CD4-positive, alpha-beta T cell treated with Interleukin-12 subunit alpha and Interleukin-12 subunit beta, for 1 hour (primary cell): ENCODE results near the gene CHRNA4.
A peak's percentile ranks its signal among the peaks of the same experiment; 100 is the strongest.

Experiments used
- DNase-seq: peaks from one replicate; pipeline ENCODE4 v3.0.0-alpha.2; 2020

Gene CHRNA4

DNA sequence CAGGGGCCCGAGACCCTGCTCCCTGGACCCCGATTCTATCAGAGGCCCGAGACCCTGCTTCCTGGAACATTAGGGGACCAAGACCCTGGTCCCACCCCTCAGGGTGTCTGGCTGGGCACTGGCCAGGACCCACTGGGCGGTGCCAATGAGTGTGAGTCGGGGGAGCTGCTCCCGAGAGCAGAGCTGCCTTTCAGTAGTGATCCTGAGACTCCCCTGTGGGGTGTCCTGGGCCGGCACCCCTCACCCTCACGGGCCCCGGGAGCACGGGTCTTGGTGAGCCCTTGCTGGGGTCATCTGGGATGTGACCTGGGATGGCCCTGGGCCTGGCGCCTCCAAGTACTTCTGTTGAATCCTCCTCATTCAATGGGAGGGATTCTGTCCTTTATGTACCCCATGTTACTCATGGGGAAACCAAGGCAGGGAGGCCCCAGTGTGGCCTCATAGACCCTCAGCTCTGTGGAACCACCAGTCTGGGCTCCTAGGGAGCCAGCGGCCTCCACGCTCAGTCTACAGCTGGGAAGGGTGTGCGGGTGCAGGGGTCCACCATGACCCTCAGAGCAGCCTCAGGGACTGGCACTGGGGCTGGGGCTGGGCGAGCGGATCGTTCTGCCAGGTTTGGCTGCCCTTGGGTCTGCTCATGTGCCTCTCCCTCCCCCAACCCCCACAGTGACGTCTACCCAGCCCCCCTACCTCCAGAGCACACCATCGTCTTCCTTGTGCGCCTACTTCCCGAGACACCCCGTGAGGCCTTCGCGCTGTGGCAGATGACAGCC is 42.6 kb downstream of the CHRNA4 start:
- no peak for DNase-seq

DNA sequence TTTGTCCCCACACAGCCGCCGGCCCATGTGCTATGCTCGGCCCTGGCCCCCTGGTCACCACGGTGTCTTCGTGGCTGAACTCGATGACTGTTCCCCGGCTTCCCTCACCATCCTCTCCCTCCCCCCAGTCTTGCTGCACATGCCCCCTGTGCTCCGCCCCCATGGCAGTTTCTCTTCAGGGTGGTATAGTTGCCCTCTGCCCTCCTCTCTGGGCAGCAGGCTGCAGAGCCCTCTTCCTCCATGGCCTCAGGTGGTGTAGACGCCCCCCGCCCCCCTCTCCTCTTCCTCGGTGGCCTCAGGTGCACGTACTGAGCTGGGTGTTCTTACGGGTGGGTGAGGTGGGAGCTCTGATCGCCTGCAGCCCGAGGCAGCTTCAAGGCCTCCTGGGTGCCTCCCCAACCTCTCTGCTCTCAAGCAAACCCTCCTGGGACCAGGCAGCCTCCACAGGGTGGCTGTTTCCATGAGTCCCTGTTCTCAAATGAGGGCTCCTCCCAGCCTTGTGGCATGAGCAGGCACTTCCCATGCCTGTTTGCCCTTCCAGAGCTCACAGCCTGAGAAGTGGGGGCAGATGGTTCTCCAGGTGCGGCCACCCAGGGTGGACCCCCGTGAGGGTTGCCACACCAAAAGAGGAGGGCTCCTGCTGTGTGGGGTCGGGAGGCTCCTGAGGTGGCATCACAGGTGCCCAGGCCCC is 43.4 kb downstream of the CHRNA4 start:
- no peak for DNase-seq

DNA sequence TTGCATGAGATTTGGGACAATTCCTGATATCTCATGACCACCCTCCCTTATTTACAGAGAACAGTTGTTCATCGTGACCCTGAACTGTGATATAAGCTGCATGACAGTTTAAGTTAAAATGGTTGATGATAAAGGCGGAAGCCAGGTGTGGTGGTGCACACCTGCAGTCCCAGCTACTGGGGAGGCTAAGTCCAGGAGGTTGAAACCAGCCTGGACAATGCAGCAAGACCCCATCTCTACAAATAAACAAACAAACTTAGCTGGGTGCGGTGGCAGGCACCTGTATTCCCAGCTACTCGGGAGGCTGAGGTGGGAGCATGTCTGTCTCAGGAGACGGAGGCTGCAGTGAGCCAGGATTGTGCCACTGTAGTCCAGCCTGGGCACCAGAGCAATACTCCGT is 44.1 kb downstream of the CHRNA4 start:
- DNase-seq = no peak

DNA sequence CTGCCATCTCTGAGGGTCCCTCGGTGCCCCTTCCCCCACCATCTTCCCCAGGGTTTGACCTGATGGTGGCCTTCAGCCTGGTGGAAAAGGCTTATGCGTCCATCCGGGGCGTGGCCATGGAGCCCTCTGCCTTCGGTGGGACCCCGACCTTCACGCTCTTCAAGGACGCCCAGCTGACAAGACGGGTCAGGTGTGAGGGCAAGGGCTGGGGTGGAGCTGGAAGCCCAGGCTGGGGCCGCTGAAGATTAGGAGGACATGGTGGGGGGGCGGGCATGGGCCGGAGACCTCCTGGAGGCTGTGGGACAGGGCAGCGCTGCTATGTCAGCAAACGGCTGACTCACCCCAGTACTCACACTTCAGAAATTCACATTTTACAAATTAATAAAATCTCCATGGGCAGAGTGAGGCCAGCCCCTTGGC is 44.6 kb downstream of the CHRNA4 start:
- no peak for DNase-seq

DNA sequence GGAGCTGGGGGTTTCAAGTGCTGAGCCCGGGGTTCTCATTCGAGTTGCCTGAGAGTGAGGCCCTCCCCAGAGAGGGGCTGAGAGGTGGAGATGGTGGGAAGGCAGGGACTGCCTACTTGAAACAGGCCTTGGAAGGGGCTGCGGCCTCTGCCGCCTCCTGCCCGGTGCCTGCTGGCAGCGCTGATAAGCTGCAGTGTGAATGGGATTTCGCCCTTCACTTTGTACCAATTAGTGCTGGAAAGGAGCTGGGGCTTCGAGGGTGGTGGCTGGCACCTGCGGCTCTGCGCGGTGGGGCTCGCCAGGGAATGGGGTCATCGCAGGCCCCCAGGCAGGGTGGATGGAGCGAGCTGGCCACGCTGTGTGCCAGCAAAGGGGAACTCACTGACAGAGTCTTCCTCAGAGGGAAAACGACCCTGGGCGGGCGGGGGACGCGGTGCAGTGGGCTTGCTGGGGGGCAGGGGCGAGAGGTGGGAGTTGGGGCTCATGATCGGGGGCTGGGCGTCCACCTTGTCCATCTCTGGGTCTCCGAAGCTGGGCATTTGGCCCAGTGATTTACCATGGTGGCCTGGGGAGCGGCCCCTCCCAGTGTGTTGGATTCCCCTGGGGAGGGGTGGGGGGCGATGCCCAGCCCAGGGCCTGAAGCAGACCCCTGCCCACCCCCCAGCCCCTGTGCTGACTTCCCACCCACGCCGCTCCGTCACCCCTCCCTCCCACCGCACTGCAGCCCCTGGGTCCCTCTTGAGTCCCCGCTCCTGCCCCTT is 45.2 kb downstream of the CHRNA4 start:
- no peak for DNase-seq

DNA sequence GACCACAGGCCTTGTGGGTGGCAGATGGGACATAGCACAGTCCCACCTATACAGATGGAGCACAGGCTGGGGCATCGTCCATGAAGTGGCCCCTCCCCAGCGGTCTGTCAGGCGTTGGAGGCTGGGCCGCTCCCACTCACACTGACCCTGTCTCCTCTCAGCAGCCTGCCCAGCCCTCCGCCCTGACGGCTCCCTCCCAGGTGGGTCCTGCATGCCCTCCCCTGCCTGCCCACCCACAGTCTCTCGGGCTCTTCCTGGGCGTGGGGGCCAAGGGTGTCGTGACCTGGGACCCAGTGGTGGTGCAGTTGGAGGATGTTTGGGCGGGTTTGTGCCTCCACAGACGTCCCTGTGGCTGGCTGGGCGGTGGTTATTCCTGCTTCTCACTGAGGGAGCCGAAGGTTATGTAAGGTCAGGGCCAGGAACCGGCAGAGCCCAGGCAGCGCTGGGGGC is 45.9 kb downstream of the CHRNA4 start:
- DNase-seq = no peak

DNA sequence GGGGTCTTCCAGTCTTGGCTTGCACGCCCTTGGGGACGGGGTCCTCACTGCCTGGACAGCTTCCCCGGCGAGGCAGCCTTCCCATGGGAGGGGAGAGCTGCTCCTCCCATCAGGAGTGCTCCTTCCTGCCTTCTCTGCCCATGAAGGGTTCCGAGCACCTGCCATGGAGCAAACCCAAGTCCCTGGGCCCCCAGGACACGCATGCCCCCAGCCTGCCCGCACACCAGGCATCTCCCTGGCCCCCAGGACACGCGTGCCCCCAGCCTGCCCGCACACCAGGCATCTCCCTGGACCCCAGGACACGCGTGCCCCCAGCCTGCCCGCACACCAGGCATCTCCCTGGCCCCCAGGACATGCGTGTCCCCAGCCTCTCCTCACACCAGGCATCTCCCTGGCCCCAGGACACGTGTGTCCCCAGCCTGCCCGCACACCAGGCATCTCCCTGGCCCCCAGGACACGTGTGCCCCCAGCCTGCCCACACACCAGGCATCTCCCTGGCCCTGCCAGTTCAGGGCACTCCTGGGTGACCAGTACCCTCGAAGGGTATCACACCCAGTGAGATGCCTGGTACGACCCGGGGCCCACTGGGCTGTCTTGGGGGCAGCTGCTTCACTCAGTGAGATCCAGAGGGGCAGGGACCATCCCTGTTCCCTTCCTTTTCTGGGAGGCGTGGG is 46.4 kb downstream of the CHRNA4 start:
- DNase-seq = no peak

DNA sequence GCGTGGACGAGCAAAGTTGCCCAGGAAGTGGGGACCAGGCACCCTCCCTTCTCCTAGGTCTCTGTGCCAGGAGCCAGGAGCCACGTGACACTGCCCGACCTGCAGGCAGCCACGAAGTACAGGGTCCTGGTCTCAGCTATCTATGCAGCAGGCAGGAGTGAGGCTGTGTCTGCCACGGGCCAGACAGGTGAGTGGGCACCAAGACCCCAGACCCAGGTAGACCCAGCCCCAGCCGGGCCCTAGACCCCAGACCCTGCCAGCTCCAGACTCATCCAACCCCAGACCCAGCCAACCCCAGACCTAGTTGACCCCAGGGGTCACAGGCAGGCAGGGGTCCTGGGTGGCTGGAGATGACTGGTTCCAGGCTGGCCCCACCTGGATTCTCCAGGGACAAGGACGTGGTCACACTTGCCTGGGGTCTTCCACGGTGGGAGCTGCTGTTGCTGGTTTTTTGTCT is 47.1 kb downstream of the CHRNA4 start:
- no peak for DNase-seq

DNA sequence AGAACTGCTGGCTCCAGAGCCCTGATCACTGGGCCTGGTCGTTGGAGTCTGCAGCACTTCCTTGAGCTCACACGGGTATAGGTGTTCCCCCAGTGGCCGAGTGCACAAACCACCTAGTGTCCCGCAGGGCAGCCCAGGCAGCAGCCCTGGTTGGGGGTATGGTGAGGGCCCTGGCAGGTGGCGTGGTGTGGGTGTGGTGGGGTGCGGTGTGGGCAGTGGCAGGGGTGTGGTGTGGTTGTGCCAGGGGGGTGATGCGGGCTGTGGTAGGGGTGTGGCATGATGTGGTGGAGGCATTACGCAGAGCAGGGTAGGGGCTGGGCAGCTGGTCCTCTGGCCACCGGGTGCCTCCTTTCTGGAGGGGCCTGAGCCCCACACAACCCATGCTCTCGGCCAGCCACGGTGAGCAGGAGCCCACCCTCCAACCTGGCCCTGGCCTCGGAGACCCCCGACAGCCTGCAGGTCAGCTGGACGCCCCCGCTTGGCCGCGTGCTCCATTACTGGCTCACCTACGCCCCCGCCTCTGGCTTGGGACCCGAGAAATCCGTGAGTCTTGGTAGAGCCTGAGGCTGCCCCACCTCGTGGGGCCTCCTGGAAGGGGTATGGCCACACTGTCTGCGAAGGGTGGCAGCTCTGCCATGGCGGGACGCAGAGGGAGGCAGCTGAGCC is 47.7 kb downstream of the CHRNA4 start:
- no peak for DNase-seq

DNA sequence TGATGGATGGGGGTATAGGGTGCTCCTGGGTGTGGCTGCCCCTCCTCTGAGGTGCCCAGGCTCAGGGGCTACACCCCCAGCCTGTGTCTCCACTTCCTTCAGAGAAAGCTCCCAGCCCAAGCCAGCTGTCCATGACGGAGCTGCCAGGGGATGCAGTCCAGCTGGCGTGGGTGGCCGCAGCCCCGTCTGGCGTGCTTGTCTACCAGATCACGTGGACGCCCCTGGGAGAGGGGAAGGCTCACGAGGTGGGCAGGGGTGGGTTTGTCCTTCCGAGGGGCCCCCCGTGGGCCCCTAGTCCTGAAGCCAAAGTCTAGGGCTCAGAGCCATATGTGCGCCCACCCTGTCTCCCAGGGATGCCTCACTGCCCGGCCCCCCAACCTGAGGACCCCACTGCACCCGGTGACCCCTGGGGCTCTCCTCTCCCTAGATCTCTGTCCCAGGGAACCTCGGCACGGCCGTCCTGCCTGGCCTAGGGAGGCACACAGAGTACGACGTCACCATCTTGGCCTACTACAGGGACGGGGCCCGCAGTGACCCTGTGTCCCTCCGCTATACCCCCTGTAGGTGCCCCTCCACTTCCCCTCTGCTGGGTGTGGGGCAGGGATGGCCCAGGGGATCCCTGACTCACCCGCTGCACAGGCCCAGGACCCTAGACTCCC is 48.3 kb downstream of the CHRNA4 start:
- no peak for DNase-seq

DNA sequence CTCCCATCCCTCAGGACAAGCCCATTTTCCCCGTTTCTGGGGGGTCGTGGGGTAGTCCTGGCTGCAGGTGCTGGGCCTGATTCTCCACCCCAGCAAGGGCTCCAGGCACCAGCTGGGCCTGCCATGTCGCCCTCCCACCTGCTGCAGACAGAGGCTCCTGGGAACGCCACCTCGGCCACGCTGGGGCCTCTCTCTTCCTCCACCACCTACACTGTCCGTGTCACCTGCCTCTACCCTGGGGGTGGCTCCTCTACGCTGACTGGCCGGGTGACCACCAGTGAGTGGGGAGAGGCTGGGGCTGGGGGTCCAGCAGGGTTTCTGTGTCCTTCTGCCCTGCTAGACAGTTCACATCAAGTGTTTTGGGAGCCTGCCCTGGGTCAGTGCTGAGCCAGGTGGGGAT is 48.9 kb downstream of the CHRNA4 start:
- DNase-seq = no peak

DNA sequence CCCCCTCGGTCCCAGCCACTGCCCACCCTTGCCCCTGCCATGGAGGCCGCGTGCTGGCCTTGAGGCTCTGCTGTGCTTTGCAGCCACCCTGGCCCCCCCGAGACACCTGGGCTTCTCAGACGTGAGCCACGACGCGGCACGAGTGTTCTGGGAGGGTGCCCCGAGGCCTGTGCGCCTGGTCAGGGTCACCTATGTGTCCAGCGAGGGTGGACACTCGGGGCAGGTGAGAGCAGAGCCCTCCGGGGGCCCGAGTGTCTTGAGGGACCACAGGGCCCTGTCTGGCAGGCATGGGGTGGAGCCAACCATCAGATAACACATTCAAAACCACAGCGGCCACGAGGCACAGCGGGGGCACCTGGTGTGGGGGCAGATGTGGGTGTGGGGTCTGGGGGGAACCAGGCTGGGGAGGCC is 49.3 kb downstream of the CHRNA4 start:
- no peak for DNase-seq

DNA sequence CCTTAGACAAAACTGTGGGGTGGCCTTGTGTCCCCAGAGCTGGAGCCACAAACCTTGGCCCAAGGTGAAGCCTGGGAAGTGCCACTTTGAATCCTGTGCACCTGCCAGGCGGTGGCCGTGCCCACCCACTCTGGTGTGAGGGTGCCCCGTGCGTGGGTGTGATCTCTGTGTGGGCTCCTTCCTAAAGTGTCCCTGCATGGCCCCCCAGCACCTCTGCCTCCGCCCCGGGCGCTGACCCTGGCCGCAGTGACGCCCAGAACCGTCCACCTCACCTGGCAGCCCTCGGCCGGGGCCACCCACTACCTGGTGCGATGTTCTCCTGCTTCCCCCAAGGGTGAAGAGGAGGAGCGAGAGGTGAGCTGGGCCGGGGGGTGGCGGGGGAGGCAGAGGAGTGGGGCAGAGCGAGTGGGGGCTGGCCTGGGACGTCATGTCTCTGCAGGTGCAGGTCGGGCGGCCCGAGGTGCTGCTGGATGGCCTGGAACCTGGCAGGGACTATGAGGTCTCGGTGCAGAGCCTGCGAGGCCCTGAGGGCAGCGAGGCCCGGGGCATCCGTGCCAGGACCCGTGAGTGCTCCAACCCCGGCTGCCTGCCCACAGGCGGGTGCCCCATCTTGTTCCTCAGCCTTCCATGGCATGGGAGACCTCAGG is 49.8 kb downstream of the CHRNA4 start:
- no peak for DNase-seq

DNA sequence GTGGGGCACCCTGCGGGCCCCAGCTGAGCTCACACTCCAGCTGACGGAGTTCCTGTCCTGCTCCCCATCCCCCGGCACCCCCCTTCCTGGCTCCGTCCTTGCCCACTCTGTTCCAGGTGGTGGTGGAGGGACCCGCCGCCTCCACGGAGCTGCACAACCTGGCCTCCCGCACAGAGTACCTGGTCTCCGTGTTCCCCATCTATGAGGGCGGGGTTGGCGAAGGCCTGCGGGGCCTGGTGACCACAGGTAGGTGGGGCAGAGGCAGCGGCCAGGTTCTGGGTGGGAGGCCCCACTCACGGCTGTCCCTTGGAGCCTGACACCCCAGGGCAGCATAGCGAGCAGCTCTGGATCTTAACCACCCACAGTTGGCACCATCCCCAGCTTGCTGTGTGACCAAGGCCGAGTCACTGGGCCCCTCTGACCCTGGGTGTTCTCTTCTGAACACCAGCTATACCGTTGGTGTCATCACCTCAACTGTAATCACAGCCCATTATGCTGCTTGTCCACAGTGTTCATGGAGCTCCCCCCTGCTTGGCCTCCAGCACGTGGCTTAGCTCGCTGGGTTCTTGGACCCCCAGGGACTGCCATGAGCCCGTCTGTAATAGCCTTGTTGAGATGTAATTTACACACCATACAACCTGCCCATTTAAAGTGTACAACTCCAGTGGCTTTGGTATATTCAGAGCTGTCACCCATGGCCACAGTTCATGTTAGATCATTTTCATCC is 50.7 kb downstream of the CHRNA4 start:
- DNase-seq = no peak

DNA sequence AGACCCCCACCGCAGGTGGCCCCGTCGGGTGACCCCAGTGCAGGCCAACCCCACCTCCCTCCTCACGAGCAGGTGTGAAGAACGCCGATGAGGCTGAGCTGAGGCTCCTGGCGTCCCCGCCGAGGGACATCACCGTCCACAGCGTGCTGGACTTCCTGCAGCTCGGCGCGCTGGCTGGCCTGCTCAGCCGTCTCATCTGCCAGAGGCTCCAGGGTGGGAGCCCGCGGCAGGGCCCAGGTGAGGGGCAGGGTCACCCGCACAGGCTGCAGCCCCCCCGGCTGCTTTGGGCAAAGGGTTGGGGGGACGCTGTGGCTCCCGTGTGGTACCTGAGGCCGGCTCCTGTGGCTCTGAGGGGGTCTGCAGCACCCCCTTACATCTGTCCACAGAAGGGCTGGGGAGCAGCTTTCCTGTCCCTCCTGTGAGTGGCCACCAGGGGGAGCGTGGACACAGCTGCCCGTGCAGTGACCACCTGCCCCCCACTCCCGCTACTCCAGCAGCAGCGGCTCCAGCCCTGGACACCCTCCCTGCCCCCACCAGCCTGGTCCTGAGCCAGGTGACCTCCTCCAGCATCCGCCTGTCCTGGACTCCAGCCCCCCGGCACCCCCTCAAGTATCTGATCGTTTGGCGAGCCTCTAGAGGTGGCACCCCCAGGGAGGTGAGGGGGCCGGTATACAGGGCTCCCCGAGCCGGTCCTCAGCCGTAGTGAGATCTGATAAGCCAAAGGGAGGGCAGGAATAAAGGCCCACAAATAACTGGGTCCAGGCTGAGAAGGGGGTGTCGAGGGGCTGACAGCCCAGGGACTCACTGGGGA is 51.7 kb downstream of the CHRNA4 start:
- DNase-seq = peak; percentile 20

DNA sequence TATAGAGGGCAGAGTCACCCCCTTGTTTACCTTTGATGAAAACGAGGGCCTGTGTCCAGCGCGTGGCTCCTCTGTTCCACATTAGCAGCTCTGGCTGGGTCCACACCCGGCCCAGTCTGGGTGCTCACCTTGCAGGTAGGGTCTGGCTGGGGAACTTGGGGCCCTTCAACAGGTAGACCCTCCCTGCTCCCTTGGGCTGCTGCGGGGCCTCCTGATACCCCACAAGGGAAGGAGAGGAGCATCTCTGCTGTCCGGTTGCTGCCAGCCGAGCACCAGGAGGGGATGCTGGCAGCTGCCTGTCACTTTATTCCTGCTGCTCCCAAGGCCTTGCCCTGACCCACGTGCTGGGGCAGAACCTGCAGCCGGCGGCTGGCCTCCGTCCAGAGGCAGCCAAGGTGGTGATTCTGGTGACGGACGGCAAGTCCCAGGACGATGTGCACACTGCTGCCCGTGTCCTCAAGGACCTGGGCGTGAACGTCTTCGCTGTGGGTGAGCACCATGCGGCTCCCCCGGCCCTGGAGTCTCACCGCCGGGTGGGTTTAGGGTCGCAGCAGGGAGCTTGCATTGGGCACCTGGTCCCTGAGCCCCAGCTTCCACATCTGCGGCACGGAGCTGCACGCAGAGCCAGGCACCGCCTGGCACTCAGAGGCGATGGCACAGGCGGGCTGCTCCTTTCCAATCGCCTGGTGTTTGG is 52.8 kb downstream of the CHRNA4 start:
- DNase-seq = no peak

DNA sequence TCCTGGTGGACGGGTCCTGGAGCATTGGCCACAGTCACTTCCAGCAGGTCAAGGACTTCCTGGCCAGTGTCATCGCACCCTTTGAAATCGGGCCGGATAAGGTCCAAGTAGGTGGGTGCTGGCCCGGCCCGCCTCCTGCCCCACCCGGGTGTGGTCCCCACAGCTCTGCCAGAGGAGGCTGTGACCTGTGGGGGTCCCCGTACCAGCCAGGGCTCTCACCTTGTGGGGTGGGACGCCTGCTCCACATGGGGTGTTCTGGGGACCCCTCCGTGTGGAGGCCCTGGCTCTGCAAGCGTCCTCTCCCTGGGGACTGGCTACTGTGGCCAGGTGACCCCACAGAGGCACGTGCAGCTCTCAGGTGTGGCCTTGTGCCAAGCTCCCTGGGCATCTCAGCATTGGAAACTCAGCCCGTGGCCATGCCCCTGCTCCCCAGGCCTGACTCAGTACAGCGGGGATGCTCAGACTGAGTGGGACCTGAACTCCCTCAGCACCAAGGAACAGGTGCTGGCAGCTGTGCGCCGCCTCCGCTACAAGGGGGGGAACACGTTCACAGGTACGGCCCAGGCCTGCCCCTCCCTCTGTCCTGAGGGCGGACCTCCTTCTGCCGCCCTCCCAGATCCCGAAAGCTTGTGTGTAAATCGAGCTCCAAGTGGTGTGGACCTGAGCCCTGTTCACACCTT is 53.5 kb downstream of the CHRNA4 start:
- DNase-seq = no peak
